Pericardium fibroblast (primary cell): Measurements from ENCODE around the gene CENPP. TPM values are rescaled to one million over a fixed set of nuclear protein-coding genes. Genes with fewer than 3 reads are reported as not detected.

Experiments used
- total RNA-seq: library from RNA; depleted of rRNA; stranded (reverse); fragments of >200 nt; gene quantifications from 2 replicates; pipeline ENCODE4 v1.2.3, GENCODE V29; 2015

CENPP gene
- total RNA-seq = 1.4 and 2.0 TPM in 2 replicates

GRCh38 chr9:92325269-92325990, at the start of gene CENPP, which contains the start of gene NOL8:
TSS of gene CENPP (plus strand) at chr9:92325953.
TSS of gene NOL8 (minus strand) at chr9:92325350. CDS start at chr9:92324161, 1,189 bp downstream.

GRCh38 chr9:92293452-92294296, 32.1 kb upstream of the CENPP start, which contains the start of gene IARS1:
TSS of gene IARS1 (minus strand) at chr9:92293697. CDS start at chr9:92289419, 4,278 bp downstream.

GRCh38 chr9:92404042-92404836, 78.5 kb downstream of the CENPP start, which contains the start of gene OGN:
TSS of gene OGN (minus strand) at chr9:92404578. CDS start at chr9:92403407, 1,171 bp downstream.

GRCh38 chr9:92424340-92424739, 98.6 kb downstream of the CENPP start, which contains the start of gene OMD:
TSS of gene OMD (minus strand) at chr9:92424471. CDS start at chr9:92417558, 6,913 bp downstream.

GRCh38 chr9:92482329-92482728, 156.6 kb downstream of the CENPP start, which contains the start of gene ASPN:
TSS of gene ASPN (minus strand) at chr9:92482506.

GRCh38 chr9:92535940-92536850, 210.4 kb downstream of the CENPP start, which contains the start of gene ECM2:
TSS of gene ECM2 (minus strand) at chr9:92535990. CDS start at chr9:92522866, 13,124 bp downstream.

Other genes starting within 250 kb of the CENPP start
- gene SPTLC1, start 210.5 kb upstream of the CENPP start, total RNA-seq = 53.4 and 87.1 TPM in 2 replicates
- 165 and 191 TPM in 2 replicates for gene IARS1, start 32.3 kb upstream of the CENPP start, total RNA-seq
- 21.6 and 24.2 TPM in 2 replicates for gene NOL8, start 603 bp upstream of the CENPP start, total RNA-seq
- gene OGN, start 78.6 kb downstream of the CENPP start, total RNA-seq = 30.7 and 78.1 TPM in 2 replicates
- 10.7 and 22.1 TPM in 2 replicates for gene OMD, start 98.5 kb downstream of the CENPP start, total RNA-seq
- gene ASPN, start 156.6 kb downstream of the CENPP start, total RNA-seq = 27.6 and 39.3 TPM in 2 replicates
- gene ECM2, start 210.0 kb downstream of the CENPP start, total RNA-seq = 11.4 and 20.9 TPM in 2 replicates